Measurements from ENCODE around the gene GNGT2. TPM values are rescaled to one million over a fixed set of nuclear protein-coding genes. Genes with fewer than 3 reads are reported as not detected.

Gene GNGT2
- total and polyA plus RNA-seq, 4 donors, result 0.23 to 2.2 (median 1.1) TPM

- Histone ChIP-seq H3K4me3 (ENCODE audit: low read depth in 1 of 3, low read length in 3 of 3) (no peak overlapping the region), H3K27ac (ENCODE audit: low read depth in 1 of 2, low read length in 2 of 2) (no peak overlapping the region), H3K9ac (ENCODE audit: low read depth in 1 of 2, low read length in 2 of 2) (no peak overlapping the region), H3K9me3 (ENCODE audit: control insufficient read depth in 4 of 4, low read length in 3 of 4) (no peaks in the 10 kb centered on the region), H3K36me3 (ENCODE audit: control insufficient read depth in 4 of 4, insufficient read depth in 3 of 4, low read depth in 1 of 4, low read length in 3 of 4) (no peaks in the 10 kb centered on the region), H3K27me3 (ENCODE audit: control insufficient read depth in 4 of 4, insufficient read depth in 4 of 4, low read length in 3 of 4) (no peaks in the 10 kb centered on the region), H3K4me1 (ENCODE audit: control insufficient read depth in 4 of 4, insufficient read depth in 4 of 4, low read length in 3 of 4) (no peaks in the 10 kb centered on the region)
- WGBS, result 100% methylated on average over 1 of the region's 1 CpG
- DNase-seq (ENCODE audit: low spot score), result no peak
- TF ChIP-seq FOXA1 (IDR thresholded peaks at IDR 0.05), result no peak
- no peak for TF ChIP-seq CTCF (IDR thresholded peaks at IDR 0.05; ENCODE audit: low read depth, low read length, missing input control)
- no peak for TF ChIP-seq TAF1 (conservative IDR thresholded peaks at IDR 0.05)
- TF ChIP-seq FOXA2 (IDR thresholded peaks at IDR 0.05), result no peak
- no peak for TF ChIP-seq HNF4G (IDR thresholded peaks at IDR 0.05)
- TF ChIP-seq REST (IDR thresholded peaks at IDR 0.05), result no peak
- TF ChIP-seq ZBTB33 (IDR thresholded peaks at IDR 0.05), result no peak
- no peak for TF ChIP-seq ATF3 (IDR thresholded peaks at IDR 0.05)
- no peak for TF ChIP-seq MAX (IDR thresholded peaks at IDR 0.05)
- TF ChIP-seq HNF4A (conservative IDR thresholded peaks at IDR 0.05), result no peak
- TF ChIP-seq SP1 (IDR thresholded peaks at IDR 0.05), result no peak
These were observed 29.6 kb upstream of the GNGT2 start for GRCh38 chr17:49239963-49240362.

GRCh38 chr17:49235896-49236295 is 25.5 kb upstream of the GNGT2 start:
- H3K27me3 ChIP-seq (ENCODE audit: control insufficient read depth in 4 of 4, insufficient read depth in 4 of 4, low read length in 3 of 4), result no peaks in the 10 kb centered on the region
- 81% methylated on average over 4 of the region's 4 CpGs for WGBS
- H3K36me3 ChIP-seq (ENCODE audit: control insufficient read depth in 4 of 4, insufficient read depth in 3 of 4, low read depth in 1 of 4, low read length in 3 of 4), result no peaks in the 10 kb centered on the region
- no peak overlapping the region for H3K27ac ChIP-seq (ENCODE audit: low read depth in 1 of 2, low read length in 2 of 2)
- TF ChIP-seq RAD21 (IDR thresholded peaks at IDR 0.05), result no peak
- TF ChIP-seq YY1 (IDR thresholded peaks at IDR 0.05), result no peak
- no peak for TF ChIP-seq SP1 (IDR thresholded peaks at IDR 0.05)
- no peak for TF ChIP-seq MAX (IDR thresholded peaks at IDR 0.05)
- no peak for TF ChIP-seq HNF4G (IDR thresholded peaks at IDR 0.05)
- no peak for TF ChIP-seq ZBTB33 (IDR thresholded peaks at IDR 0.05)
- no peak for TF ChIP-seq NR2F2 (IDR thresholded peaks at IDR 0.05)
- TF ChIP-seq CTCF (IDR thresholded peaks at IDR 0.05; ENCODE audit: low read depth, low read length, missing input control), result no peak
- no peak for TF ChIP-seq FOXA1 (IDR thresholded peaks at IDR 0.05)
- no peak for TF ChIP-seq GABPA (IDR thresholded peaks at IDR 0.05 in 1 of 2, conservative IDR thresholded peaks at IDR 0.05 in 1 of 2)
- TF ChIP-seq RXRA (IDR thresholded peaks at IDR 0.05), result no peak
- TF ChIP-seq EGR1 (IDR thresholded peaks at IDR 0.05; ENCODE audit: low read depth in 2 of 2), result no peak
- TF ChIP-seq HNF4A (conservative IDR thresholded peaks at IDR 0.05), result no peak
- TF ChIP-seq JUND (IDR thresholded peaks at IDR 0.05), result no peak
- no peak overlapping the region for H3K9ac ChIP-seq (ENCODE audit: low read depth in 1 of 2, low read length in 2 of 2)
- no peak overlapping the region for H3K4me3 ChIP-seq (ENCODE audit: low read depth in 1 of 3, low read length in 3 of 3)
- DNase-seq (ENCODE audit: low spot score), result no peak
- peaks cover 0 to 2% (median 0%) of the 10 kb centered on the region in 4 donors for H3K4me1 ChIP-seq (ENCODE audit: control insufficient read depth in 4 of 4, insufficient read depth in 4 of 4, low read length in 3 of 4)
- no peaks in the 10 kb centered on the region for H3K9me3 ChIP-seq (ENCODE audit: control insufficient read depth in 4 of 4, low read length in 3 of 4)

Measured in liver (tissue), 9 donors.